ENCODE results near the gene GPR158.

GPR158 gene

GRCh38 chr10:25578061-25578460, 403.3 kb downstream of the GPR158 start:
- DNase-seq (ENCODE audit: low read depth in 2 of 2), result no peak

- DNase-seq (ENCODE audit: low read depth in 2 of 2), result no peak
Observed at GRCh38 chr10:25582961-25583360, 408.2 kb downstream of the GPR158 start.

DNA sequence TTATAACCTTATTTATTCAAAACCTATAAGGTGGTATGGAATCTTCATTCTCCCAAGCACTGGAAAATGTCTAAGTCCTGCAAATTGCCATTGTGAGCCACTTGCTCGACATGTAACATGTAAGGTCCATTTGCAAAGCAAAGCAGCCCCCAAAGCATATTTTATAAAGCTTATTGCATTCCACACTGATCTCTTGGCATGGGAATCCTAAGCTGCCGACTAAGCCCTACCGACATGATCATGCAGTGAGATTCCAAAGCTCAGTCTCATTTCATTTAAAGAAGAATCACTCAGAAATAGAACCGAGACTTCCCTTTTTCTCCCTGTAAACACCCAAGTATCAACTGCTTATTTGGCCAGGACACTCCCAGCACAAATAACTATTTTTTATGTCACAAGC, 425.9 kb downstream of the GPR158 start:
- DNase-seq (ENCODE audit: low read depth in 2 of 2), result no peak

DNA sequence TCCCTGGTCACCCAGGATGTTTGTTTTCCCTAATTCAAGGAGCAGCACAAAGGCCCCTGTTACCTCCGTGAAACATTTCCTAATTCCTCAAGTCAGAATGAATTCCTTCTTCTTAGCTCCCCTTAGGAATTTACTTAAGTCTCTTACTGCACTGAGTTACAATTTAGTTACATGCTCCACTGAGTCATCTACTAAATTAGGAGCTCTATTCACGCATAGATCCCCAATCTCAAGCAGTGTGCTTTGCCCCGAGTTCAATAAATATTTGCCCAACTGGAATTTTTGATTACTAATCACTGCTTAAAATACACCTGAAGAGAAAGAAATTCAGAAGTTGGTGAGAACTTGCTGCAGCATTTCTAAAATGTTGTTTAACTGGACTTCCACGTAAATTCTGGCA, 429.8 kb downstream of the GPR158 start:
- DNase-seq (ENCODE audit: low read depth in 2 of 2), result no peak

DNA sequence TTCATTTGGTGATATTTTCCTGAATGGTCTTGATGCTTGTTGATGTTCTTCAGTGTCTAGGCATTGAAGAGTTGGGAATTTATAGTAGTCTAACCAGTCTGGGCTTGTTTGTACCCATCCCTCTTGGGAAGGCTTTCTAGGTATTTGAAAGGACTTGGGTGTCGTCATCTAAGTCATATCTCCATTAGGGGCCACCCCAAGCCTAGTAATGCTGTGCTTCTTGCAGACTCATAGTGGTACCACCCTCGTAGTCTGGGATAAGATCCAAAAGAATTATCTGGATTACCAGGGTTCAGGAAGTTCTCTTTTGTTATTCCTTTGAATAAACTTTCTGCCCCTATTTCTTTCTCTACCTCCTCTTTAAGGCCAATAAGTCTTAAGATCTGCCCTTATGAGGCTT, 439.9 kb downstream of the GPR158 start:
- no peak for DNase-seq (ENCODE audit: low read depth in 2 of 2)

DNA sequence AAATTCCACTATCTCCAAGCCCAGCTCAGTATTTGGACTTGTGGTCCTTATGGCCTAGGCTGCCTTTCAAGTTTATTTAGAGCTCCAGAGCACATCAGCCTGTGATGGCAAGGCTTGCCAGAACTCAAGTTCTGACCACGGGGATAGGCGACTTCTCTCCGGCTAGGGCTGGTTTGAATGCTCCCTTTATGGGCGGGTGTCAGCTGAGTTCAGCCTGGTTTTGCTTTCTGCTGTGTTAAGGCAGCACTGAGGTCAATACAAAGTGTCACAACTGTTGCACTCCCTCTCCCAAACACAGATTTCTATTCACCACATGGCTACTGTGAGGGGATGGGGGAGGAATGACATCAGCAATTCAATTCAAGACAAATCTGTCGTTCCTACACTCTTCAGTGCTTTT, 441.1 kb downstream of the GPR158 start:
- no peak for DNase-seq (ENCODE audit: low read depth in 2 of 2)

DNA sequence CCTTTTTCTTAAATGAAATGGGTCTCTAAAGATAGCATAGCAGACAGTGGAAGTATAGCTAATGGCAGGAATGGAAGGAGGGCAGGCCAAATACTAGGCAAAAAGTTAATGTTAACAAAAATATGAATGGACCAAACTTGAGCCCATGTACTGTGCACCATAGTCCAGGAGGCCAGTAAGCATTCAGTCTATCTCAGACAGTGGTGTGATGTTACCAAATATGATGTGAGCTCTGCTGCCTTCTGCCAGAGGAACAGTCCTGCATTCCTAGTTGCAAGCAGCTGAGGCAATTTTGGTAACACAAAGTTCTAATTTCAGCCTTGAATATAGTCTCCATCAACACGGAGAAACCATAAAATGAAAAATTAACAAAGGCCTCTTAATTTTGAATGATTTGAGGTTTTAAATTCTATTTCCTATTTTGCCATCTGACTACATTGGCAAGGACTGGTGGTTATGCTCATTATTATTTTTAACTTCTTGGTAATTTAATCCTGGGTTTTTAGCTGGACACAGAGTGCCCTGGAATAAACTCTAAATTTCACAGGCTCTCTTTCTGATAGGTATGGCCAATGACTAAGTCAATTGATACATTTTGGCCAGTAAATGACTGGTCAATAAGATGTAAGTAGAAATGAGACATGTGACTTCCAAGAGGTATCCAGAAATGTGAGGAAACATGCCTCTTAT, 442.2 kb downstream of the GPR158 start:
- no peak for DNase-seq (ENCODE audit: low read depth in 2 of 2)

- DNase-seq (ENCODE audit: low read depth in 2 of 2), result no peak
Observed at GRCh38 chr10:25627606-25628005, 452.8 kb downstream of the GPR158 start.

GRCh38 chr10:25629333-25629732, 454.5 kb downstream of the GPR158 start:
- DNase-seq (ENCODE audit: low read depth in 2 of 2), result no peak

- no peak for DNase-seq (ENCODE audit: low read depth in 2 of 2)
Observed at GRCh38 chr10:25631471-25631870, 456.7 kb downstream of the GPR158 start.

DNA sequence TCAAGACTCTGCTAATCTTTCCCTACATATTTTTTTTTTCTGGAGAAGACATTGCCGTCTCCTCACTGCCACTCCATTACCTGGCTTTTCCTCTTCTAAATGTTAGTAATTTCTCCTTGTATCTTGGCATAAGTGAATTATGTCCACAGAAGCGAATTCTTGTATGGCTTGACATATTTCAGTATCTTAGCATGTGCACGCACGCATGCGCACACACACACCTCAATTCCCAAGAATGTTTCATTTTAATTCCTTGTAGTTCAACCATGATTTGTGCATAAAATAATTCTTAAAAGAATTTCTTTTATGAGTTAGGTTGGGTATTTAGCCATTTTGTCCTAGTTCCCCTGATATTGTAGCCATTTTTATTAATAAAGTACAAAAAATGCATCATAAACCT, 458.0 kb downstream of the GPR158 start:
- no peak for DNase-seq (ENCODE audit: low read depth in 2 of 2)

DNA sequence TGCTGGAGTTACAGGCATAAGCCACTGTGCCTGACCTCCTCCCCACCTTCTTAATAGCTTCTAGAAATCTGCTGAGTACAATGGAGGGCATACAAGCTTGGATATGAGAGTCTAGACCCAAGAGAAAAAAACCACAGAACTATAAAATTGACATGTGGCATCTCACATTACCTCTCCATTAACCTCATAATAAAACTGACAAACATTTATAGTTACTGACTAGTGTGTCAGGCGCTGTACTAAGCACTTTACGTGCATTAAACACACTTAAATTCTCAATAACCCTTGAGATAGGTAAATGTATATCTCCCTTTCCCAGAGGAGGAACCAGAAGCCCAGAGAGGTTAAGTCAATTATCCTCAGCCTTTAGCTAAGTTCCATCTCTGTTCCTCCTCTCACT, 458.7 kb downstream of the GPR158 start:
- DNase-seq (ENCODE audit: low read depth in 2 of 2), result no peak

DNA sequence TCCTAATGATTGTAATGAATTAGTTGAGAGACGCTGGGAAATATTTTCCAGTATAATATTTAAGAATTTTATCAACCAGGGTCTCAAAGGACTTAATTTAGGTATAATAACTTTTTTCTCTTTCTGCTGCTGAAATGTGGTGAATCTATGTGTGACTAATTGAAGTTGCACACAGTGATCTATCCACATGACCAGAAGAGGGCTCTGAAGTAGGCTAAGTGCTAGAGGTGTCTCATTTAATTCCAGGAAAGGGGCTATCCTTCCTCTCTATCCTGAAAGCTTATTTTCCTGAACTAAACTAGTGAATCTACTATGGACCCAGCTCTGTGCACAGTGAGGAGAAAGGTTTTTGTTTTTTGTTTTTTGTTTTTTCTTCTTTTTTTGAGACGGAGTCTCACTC, 464.8 kb downstream of the GPR158 start:
- no peak for DNase-seq (ENCODE audit: low read depth in 2 of 2)

GRCh38 chr10:25641595-25641994, 466.8 kb downstream of the GPR158 start:
- no peak for DNase-seq (ENCODE audit: low read depth in 2 of 2)

GRCh38 chr10:25642721-25643120, 467.9 kb downstream of the GPR158 start:
- no peak for DNase-seq (ENCODE audit: low read depth in 2 of 2)

GRCh38 chr10:25646371-25646770, 471.6 kb downstream of the GPR158 start:
- DNase-seq (ENCODE audit: low read depth in 2 of 2), result no peak

DNA sequence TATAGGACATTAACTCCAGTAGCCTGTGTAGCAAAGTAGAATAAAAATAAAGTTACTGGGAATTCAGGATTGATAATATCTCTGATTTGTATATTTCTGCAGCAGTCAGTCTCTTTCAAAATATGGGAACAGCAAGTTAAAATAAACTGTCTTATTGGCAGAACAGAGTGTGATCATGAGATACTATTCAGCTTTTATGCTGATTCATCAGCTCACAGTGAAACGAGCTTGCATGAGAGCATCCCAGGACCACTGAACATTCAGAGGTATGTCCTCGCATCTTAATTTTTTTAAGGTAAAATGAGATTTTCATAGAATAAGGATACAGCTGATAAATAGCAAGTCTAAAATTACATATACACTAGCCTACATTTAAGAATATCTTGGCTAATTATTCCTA, 476.7 kb downstream of the GPR158 start:
- DNase-seq (ENCODE audit: low read depth in 2 of 2), result no peak

All from stimulated activated CD4-positive, alpha-beta T cell treated with anti-CD3 and anti-CD28 coated beads, Interleukin-12 subunit alpha, Interleukin-12 subunit beta, amount 100 ng/mL, for 24 hours (primary cell).